ENCODE measurements around the gene LPP.

DNA sequence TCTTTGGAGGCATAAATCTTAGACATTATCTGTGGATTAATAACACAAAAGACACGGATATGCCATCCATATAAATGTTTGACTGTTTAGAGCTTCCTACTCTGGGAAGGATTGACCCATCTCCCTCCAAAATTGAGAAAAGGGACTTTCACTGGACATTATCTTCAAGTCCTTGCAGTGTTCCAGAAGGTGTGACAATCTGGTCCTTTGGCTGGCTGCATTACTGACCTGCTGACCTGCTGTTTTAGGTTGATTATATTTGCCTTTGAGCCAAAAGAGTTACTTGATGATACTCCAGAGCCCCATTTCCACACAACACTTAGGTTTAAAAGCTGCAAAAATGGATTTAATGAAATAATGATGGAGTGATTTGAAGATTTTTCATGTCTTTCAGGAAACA, 504.6 kb downstream of the LPP start:
- TF ChIP-seq, protein P1, sequence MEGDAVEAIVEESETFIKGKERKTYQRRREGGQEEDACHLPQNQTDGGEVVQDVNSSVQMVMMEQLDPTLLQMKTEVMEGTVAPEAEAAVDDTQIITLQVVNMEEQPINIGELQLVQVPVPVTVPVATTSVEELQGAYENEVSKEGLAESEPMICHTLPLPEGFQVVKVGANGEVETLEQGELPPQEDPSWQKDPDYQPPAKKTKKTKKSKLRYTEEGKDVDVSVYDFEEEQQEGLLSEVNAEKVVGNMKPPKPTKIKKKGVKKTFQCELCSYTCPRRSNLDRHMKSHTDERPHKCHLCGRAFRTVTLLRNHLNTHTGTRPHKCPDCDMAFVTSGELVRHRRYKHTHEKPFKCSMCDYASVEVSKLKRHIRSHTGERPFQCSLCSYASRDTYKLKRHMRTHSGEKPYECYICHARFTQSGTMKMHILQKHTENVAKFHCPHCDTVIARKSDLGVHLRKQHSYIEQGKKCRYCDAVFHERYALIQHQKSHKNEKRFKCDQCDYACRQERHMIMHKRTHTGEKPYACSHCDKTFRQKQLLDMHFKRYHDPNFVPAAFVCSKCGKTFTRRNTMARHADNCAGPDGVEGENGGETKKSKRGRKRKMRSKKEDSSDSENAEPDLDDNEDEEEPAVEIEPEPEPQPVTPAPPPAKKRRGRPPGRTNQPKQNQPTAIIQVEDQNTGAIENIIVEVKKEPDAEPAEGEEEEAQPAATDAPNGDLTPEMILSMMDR (IDR thresholded peaks at IDR 0.05; ENCODE audit: insufficient read depth, low read length), result no peak
- TF ChIP-seq POLR2AphosphoS5 (IDR thresholded peaks at IDR 0.05; ENCODE audit: low read depth), result no peak
